ENCODE results near the gene MYH13. TPM values are rescaled to one million over a fixed set of nuclear protein-coding genes. Genes with fewer than 3 reads are reported as not detected.

MYH13 gene
- total and polyA plus RNA-seq, 2 experiments from 2014 or later = 0.03 TPM; not detected in 1

DNA sequence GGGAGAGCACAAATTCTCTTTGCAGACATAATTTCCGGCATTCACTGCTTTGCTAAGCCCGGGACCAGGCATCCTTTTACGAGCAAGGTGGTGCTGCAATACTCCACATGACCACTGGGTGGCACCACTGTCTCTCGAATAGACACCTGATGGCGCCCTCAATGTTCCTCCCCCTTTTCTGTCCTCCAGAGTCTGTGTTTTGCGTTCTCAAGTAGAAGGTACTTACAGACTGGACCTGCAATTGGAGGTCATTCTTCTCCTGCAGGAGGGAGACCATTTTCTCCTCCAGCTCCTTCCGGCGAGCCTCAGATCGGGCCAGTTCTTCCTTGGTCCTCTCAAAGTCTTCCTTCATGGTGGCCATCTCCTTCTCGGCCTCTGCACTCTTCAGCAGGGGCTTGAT lies 45.2 kb downstream of the MYH13 start:
- Histone ChIP-seq H3F3A (ENCODE audit: insufficient read depth) (no peaks in the 10 kb centered on the region), H3K9me2 (ENCODE audit: insufficient read depth) (no peaks in the 10 kb centered on the region), H3K27me3 (replicated peaks; ENCODE audit: insufficient read depth) (no peaks in the 10 kb centered on the region; the same call in 1 of the 2 replicates), H3K27ac (no peak overlapping the region), H3K4me3 (no peak overlapping the region), H3K4me1 (ENCODE audit: insufficient read depth) (no peaks in the 10 kb centered on the region), H2AFZ (no peak overlapping the region), H3K9ac (no peak overlapping the region), H3K4me2 (ENCODE audit: unreplicated experiment) (no peak overlapping the region), H4K20me1 (ENCODE audit: insufficient read depth) (no peaks in the 10 kb centered on the region), H3K36me3 (ENCODE audit: low read depth) (no peaks in the 10 kb centered on the region), H3K79me2 (ENCODE audit: insufficient read depth) (no peaks in the 10 kb centered on the region), H3K9me3 (ENCODE audit: low read depth) (no peaks in the 10 kb centered on the region)
- WGBS, 2 experiments (ENCODE audit: low coverage in 1 of 2, low lambda C conversion rate in 2 of 2, missing lambda C conversion rate in 2 of 2) = 40% methylated on average over 10 of the region's 10 CpGs
- DNase-seq = peak; percentile 85
- in situ Hi-C loops (cut with MboI) = loop anchor here (5.0 to 10.0 kb wide), 2 partner anchors 285 to 363 kb away; no protein-coding TSS in a partner anchor
- TF ChIP-seq EZH2phosphoT487 (IDR thresholded peaks at IDR 0.05; ENCODE audit: insufficient read depth, low read depth) (no peak), EZH2 (IDR thresholded peaks at IDR 0.05; ENCODE audit: insufficient read depth, poor library complexity, severe bottlenecking) (no peak)

DNA sequence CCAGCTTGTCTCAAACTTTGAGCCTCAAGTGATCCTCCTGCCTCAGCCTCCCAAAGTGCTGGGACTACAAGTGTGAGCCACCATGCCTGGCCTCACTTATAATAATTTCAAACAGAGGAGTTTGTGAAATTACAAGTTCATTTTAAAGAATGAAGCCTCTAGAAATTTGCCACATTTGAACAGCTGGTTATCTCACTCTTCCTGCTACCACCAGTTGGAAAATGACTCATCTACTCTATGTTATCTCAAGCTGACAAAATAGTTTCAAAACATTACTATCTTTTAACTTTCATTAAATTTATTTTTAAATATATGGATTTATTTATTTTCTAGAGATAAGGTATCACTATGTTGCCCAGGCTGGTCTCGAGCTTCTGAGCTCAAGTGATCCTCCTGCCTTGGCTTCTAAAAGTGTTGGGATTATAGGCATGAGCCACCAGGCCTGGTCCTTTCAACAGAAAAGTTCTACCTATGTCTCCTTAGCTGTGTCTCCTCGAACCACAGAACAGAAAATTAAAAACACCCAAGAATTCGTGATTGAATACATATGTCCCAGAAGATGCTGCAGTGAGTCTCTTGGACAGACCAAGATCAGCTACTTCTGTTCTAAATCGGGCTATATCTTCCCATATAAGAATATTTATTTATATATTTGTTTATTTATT lies 47.6 kb downstream of the MYH13 start:
- H3K27ac ChIP-seq = no peak overlapping the region
- H3K36me3 ChIP-seq (ENCODE audit: low read depth) = no peaks in the 10 kb centered on the region
- H3F3A ChIP-seq (ENCODE audit: insufficient read depth) = no peaks in the 10 kb centered on the region
- 25% methylated on average over 4 of the region's 4 CpGs for WGBS, 2 experiments (ENCODE audit: low coverage in 1 of 2, low lambda C conversion rate in 2 of 2, missing lambda C conversion rate in 2 of 2)
- no peak for TF ChIP-seq EZH2phosphoT487 (IDR thresholded peaks at IDR 0.05; ENCODE audit: insufficient read depth, low read depth)
- TF ChIP-seq EZH2 (IDR thresholded peaks at IDR 0.05; ENCODE audit: insufficient read depth, poor library complexity, severe bottlenecking) = no peak
- H3K9ac ChIP-seq = no peak overlapping the region
- no peak overlapping the region for H3K4me3 ChIP-seq
- H3K9me3 ChIP-seq (ENCODE audit: low read depth) = no peaks in the 10 kb centered on the region
- H3K27me3 ChIP-seq (replicated peaks; ENCODE audit: insufficient read depth) = peaks cover 7% of the 10 kb centered on the region
- no peak overlapping the region for H3K4me2 ChIP-seq (ENCODE audit: unreplicated experiment)
- no peaks in the 10 kb centered on the region for H4K20me1 ChIP-seq (ENCODE audit: insufficient read depth)
- in situ Hi-C loops (cut with MboI) = loop anchor here (5.0 to 10.0 kb wide), 2 partner anchors 287 to 360 kb away; no protein-coding TSS in a partner anchor
- no peaks in the 10 kb centered on the region for H3K9me2 ChIP-seq (ENCODE audit: insufficient read depth)
- H2AFZ ChIP-seq = no peak overlapping the region
- peak; percentile 29 for DNase-seq
- H3K79me2 ChIP-seq (ENCODE audit: insufficient read depth) = no peaks in the 10 kb centered on the region
- H3K4me1 ChIP-seq (ENCODE audit: insufficient read depth) = no peaks in the 10 kb centered on the region

DNA sequence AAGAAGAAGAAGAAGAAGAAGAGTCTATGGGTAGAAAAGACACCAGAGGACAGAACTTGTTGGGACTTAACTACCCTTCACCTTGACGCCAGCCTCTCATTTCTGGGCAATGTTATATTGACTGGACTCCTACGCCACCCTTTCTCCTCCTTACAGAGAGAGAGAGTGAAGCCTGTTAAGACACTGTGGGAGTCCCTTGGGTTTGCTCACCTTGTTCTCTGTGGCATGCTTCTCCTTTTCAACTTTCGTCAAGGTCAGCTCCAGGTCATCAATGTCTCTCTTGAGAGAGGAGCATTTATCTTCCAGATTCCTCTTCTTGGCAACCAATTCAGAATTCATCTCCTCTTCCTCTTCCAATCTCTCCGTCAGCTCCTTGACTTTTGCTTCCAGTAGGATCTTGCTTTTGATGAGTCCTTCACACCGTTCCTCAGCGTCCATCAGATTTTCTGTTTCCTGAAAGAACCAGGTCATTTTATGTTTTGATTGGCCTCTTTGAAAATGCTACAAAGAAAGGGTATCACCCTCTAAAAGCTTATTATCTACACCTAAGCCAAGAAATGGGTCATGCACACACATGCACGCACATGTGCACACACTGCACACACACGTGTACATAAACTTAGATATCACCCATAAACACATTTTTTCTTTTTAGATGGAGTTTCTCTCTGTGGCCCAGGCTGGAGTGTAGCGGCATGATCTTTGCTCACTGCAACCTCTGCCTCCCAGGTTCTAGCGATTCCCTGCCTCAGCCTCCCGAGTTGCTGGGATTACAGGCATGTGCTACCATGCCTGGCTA lies 48.8 kb downstream of the MYH13 start:
- TF ChIP-seq EZH2 (IDR thresholded peaks at IDR 0.05; ENCODE audit: insufficient read depth, poor library complexity, severe bottlenecking) (no peak), EZH2phosphoT487 (IDR thresholded peaks at IDR 0.05; ENCODE audit: insufficient read depth, low read depth) (no peak)
- in situ Hi-C loops (cut with MboI) = loop anchor here (10.0 kb wide), 1 partner anchor 359 kb away; no protein-coding TSS in a partner anchor
- no peak for DNase-seq

DNA sequence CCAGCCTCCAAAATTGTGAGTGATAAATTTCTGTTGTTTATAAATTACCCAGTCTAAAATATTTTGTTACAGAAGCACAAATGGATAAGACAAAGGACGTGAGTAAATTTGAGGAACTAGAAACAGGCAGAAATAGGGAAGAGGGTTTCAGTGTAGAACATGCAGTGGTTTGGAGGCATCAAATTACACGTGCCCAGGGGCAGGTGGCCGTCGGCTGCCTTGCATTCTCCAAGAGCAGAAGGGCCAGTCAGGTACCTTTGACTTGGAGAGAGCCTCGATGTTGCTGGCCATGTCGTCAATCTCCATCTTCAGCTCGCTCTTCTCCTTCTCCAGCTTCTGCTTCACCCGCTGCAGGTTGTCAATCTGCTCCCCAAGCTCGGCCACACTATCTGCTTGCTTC lies 54.3 kb downstream of the MYH13 start:
- Histone ChIP-seq H3F3A (ENCODE audit: insufficient read depth) (no peaks in the 10 kb centered on the region), H3K9me3 (ENCODE audit: low read depth) (no peaks in the 10 kb centered on the region), H3K27ac (no peak overlapping the region), H2AFZ (no peak overlapping the region), H3K36me3 (ENCODE audit: low read depth) (no peaks in the 10 kb centered on the region), H3K9ac (no peak overlapping the region), H4K20me1 (ENCODE audit: insufficient read depth) (no peaks in the 10 kb centered on the region), H3K4me3 (no peak overlapping the region), H3K79me2 (ENCODE audit: insufficient read depth) (no peaks in the 10 kb centered on the region), H3K4me2 (ENCODE audit: unreplicated experiment) (no peak overlapping the region), H3K4me1 (ENCODE audit: insufficient read depth) (no peaks in the 10 kb centered on the region), H3K27me3 (replicated peaks; ENCODE audit: insufficient read depth) (peaks cover 7% of the 10 kb centered on the region), H3K9me2 (ENCODE audit: insufficient read depth) (no peaks in the 10 kb centered on the region)
- in situ Hi-C loops (cut with MboI) = no loop called here
- no peak for DNase-seq
- WGBS, 2 experiments (ENCODE audit: low coverage in 1 of 2, low lambda C conversion rate in 2 of 2, missing lambda C conversion rate in 2 of 2) = 68 to 71% methylated on average over 9 of the region's 9 CpGs
- TF ChIP-seq EZH2phosphoT487 (IDR thresholded peaks at IDR 0.05; ENCODE audit: insufficient read depth, low read depth) = no peak
- TF ChIP-seq EZH2 (IDR thresholded peaks at IDR 0.05; ENCODE audit: insufficient read depth, poor library complexity, severe bottlenecking) = no peak

More for the DNA sequence above, 48.8 kb downstream of the MYH13 start:
- H3K4me2 ChIP-seq (ENCODE audit: unreplicated experiment) = no peak overlapping the region
- H3K9me3 ChIP-seq (ENCODE audit: low read depth) = no peaks in the 10 kb centered on the region
- 84% methylated on average over 11 of the region's 11 CpGs for WGBS, 2 experiments (ENCODE audit: low coverage in 1 of 2, low lambda C conversion rate in 2 of 2, missing lambda C conversion rate in 2 of 2)
- no peaks in the 10 kb centered on the region for H3K9me2 ChIP-seq (ENCODE audit: insufficient read depth)
- H3K9ac ChIP-seq = no peak overlapping the region
- H3K4me1 ChIP-seq (ENCODE audit: insufficient read depth) = no peaks in the 10 kb centered on the region
- no peaks in the 10 kb centered on the region for H3F3A ChIP-seq (ENCODE audit: insufficient read depth)
- no peak overlapping the region for H3K27ac ChIP-seq
- H3K4me3 ChIP-seq = no peak overlapping the region
- H4K20me1 ChIP-seq (ENCODE audit: insufficient read depth) = no peaks in the 10 kb centered on the region
- H3K27me3 ChIP-seq (replicated peaks; ENCODE audit: insufficient read depth) = peaks cover 7% of the 10 kb centered on the region
- no peaks in the 10 kb centered on the region for H3K36me3 ChIP-seq (ENCODE audit: low read depth)
- H2AFZ ChIP-seq = no peak overlapping the region
- no peaks in the 10 kb centered on the region for H3K79me2 ChIP-seq (ENCODE audit: insufficient read depth)
